HepG2 (cell line): Measurements from ENCODE around the gene RAB8A. TPM values are rescaled to one million over a fixed set of nuclear protein-coding genes. Genes with fewer than 3 reads are reported as not detected.

Experiments used
- BHLHE40 ChIP-seq: IDR thresholded peaks from 2 replicates; pipeline ENCODE4 v1.6.1; 2011; ENCODE audit warnings: low read length, improper control_type of control experiment
- KDM3A ChIP-seq: IDR thresholded peaks from 2 replicates; pipeline ENCODE4 v1.6.1; 2018; ENCODE audit warnings: low read depth, missing compliant biosample characterization
- KDM4B ChIP-seq: sonication (generic); formaldehyde crosslinking; IDR thresholded peaks from 2 replicates; pipeline ENCODE4 v1.4.0; 2020; ENCODE audit warnings: missing genetic modification reagents
- MZF1 ChIP-seq: sonication (generic); formaldehyde crosslinking; IDR thresholded peaks from 2 replicates; pipeline ENCODE4 v1.8.1; 2023; ENCODE audit warnings: mild to moderate bottlenecking, missing genetic modification reagents, borderline replicate concordance
- NKX3-1 ChIP-seq: sonication (generic); formaldehyde crosslinking; IDR thresholded peaks from 2 replicates; pipeline ENCODE4 v1.5.0; 2020; ENCODE audit warnings: missing genetic modification reagents
- RELA ChIP-seq: sonication (generic); formaldehyde crosslinking; IDR thresholded peaks from 2 replicates; pipeline ENCODE4 v1.4.0; 2020; ENCODE audit warnings: missing genetic modification reagents
- REPIN1 ChIP-seq: sonication (generic); formaldehyde crosslinking; IDR thresholded peaks from 2 replicates; pipeline ENCODE4 v1.8.0; 2022; ENCODE audit warnings: missing genetic modification reagents, low read depth, mild to moderate bottlenecking, borderline replicate concordance
- RFX5 ChIP-seq: IDR thresholded peaks from 2 replicates; pipeline ENCODE4 v1.6.1; 2011; ENCODE audit warnings: low read depth, low read length, improper control_type of control experiment
- RFXAP ChIP-seq: sonication (generic); formaldehyde crosslinking; IDR thresholded peaks from 2 replicates; pipeline ENCODE4 v1.4.0; 2020; ENCODE audit warnings: missing genetic modification reagents, borderline replicate concordance
- RNF2 ChIP-seq: fragments of 450-650 bp; conservative IDR thresholded peaks from 2 replicates; pipeline ENCODE4 v1.6.1; 2016; ENCODE audit warnings: low read depth
- SATB2 ChIP-seq: sonication (generic); formaldehyde crosslinking; IDR thresholded peaks from 2 replicates; pipeline ENCODE4 v1.5.0; 2020; ENCODE audit warnings: missing genetic modification reagents
- SKIL ChIP-seq: sonication (generic); formaldehyde crosslinking; IDR thresholded peaks from 2 replicates; pipeline ENCODE4 v1.8.0; 2022; ENCODE audit warnings: missing genetic modification reagents, mild to moderate bottlenecking, moderate library complexity, borderline replicate concordance
- ZBTB20 ChIP-seq: sonication (generic); formaldehyde crosslinking; IDR thresholded peaks from 2 replicates; pipeline ENCODE4 v1.8.1; 2023; ENCODE audit warnings: missing genetic modification reagents, low read depth, mild to moderate bottlenecking, borderline replicate concordance
- ZFP41 ChIP-seq: sonication (generic); formaldehyde crosslinking; IDR thresholded peaks from 2 replicates; pipeline ENCODE4 v1.4.0; 2020; ENCODE audit warnings: mild to moderate bottlenecking, missing genetic modification reagents, borderline replicate concordance
- ZGPAT ChIP-seq: IDR thresholded peaks from 2 replicates; pipeline ENCODE4 v1.6.1; 2016; ENCODE audit warnings: mild to moderate bottlenecking
- ZNF207 ChIP-seq: fragments of 450-650 bp; IDR thresholded peaks from 2 replicates; pipeline ENCODE4 v1.6.1; 2016; ENCODE audit warnings: antibody characterized with exemption, borderline replicate concordance
- ZNF556 ChIP-seq: sonication (generic); formaldehyde crosslinking; IDR thresholded peaks from 2 replicates; pipeline ENCODE4 v1.4.0; 2020; ENCODE audit warnings: mild to moderate bottlenecking, missing genetic modification reagents, borderline replicate concordance
- ZNF776 ChIP-seq: sonication (generic); formaldehyde crosslinking; IDR thresholded peaks from 2 replicates; pipeline ENCODE4 v1.4.0; 2020; ENCODE audit warnings: mild to moderate bottlenecking, missing genetic modification reagents
- ZNF879 ChIP-seq: sonication (generic); formaldehyde crosslinking; IDR thresholded peaks from 2 replicates; pipeline ENCODE4 v1.8.1; 2023; ENCODE audit warnings: missing genetic modification reagents
- ZNF883 ChIP-seq: sonication (generic); formaldehyde crosslinking; IDR thresholded peaks from 2 replicates; pipeline ENCODE4 v1.5.1; 2020; ENCODE audit warnings: mild to moderate bottlenecking, missing genetic modification reagents; ENCODE audit errors: not compliant biosample characterization
- ZSCAN21 ChIP-seq: sonication (generic); formaldehyde crosslinking; IDR thresholded peaks from 2 replicates; pipeline ENCODE4 v1.8.0; 2022; ENCODE audit warnings: mild to moderate bottlenecking, missing genetic modification reagents, moderate library complexity, borderline replicate concordance
- polyA plus RNA-seq, 8 experiments: library from polyadenylated mRNA; depleted of rRNA in 3 of 8; stranded (reverse) in 7 of 8; unstranded in 1 of 8; fragments of >200 nt; fragmentation: Illumina TruSeq in 4 of 8; extraction: Trizol in 4 of 8; gene quantifications; 2 replicates each; pipeline versions ENCODE4 v1.2.1 to v1.2.3, GENCODE V29; 2011 to 2016; ENCODE audit warnings: low read depth in 4 of 8, missing spikeins in 1 of 8, mixed read lengths in 1 of 8; ENCODE audit not compliant: insufficient read depth in 1 of 8
- total RNA-seq, 5 experiments: library from RNA; depleted of rRNA; stranded (reverse); fragments of >200 nt; fragmentation: Illumina TruSeq; extraction: Trizol; gene quantifications; 2 replicates each; pipeline ENCODE4 v1.2.3, GENCODE V29; 2016; ENCODE audit warnings: low read depth in 1 of 5
- TF ChIP-seq, protein P1 (sequence below): sonication (generic); formaldehyde crosslinking; IDR thresholded peaks from 2 replicates; pipeline ENCODE4 v1.4.0; 2020; ENCODE audit warnings: missing genetic modification reagents
- TF ChIP-seq, protein P2 (sequence below): sonication (generic); formaldehyde crosslinking; IDR thresholded peaks from 2 replicates; pipeline ENCODE4 v1.4.0; 2020; ENCODE audit warnings: missing genetic modification reagents, borderline replicate concordance
- TF ChIP-seq, protein P3 (sequence below): sonication (generic); formaldehyde crosslinking; conservative IDR thresholded peaks from 2 replicates; pipeline ENCODE4 v1.4.0; 2020; ENCODE audit warnings: missing genetic modification reagents

The RAB8A gene
- total and polyA plus RNA-seq, 2 of the 13 experiments (the other 11 are each of a cell fraction or from before 2014, with no cell fraction given) = 36.7 to 45.0 TPM

DNA sequence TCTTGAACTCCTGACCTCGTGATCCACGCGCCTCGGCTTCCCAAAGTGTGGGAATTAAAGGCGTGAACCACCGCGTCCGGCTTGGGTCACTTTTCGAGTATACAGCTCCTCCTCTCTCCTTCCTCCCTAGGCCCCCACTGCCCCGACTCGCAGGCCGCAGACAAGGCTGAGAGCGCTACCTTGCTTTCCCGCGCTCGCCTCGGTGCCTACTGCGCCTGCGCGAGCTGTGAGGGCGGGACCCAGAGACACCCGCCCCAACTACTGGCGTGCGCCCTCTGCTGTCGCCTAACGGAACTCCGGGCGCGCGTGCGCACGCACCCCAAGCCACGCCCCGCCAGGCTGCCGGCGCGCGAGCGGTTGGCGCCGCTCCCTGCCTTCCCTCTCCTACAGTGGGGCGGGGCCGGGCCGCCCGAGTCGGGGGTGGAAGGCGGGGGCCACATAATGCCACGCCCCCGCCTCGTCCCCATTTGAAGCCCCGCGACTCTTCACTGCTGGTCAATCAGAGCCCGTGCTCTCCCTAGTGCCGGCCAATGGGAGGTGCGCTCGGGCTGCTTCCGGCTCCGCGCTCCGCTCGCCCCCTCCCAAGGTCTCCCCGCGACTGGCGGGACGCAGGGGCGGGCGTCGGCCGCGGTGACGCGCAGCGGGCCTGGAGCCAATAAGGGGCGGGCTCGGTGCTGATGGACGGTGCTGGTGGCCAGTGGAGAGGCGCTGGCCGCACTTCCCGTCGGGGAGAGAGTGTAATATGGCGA lies at the start of gene RAB8A (continued):
- peak; percentile 76; the same call in 1 of the 2 replicates for TF ChIP-seq KDM3A (CRISPR knock-in tag)
- TF ChIP-seq RNF2 = 0 out of 2 replicates have a peak, but pooled peaks have one; percentile 48
- TF ChIP-seq SKIL (CRISPR knock-in tag) = peak; percentile 78
- TF ChIP-seq ZNF556 (CRISPR knock-in tag) = no peak
- TF ChIP-seq, protein P1, sequence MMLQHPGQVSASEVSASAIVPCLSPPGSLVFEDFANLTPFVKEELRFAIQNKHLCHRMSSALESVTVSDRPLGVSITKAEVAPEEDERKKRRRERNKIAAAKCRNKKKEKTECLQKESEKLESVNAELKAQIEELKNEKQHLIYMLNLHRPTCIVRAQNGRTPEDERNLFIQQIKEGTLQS = no peak
- TF ChIP-seq ZBTB20 (CRISPR knock-in tag) = 0 out of 2 replicates have a peak, but pooled peaks have one; percentile 3
- peak; percentile 83 for TF ChIP-seq ZSCAN21 (CRISPR knock-in tag)
- peak; percentile 79; the same call in 1 of the 2 replicates for TF ChIP-seq REPIN1
- peak; percentile 58 for TF ChIP-seq NKX3-1 (CRISPR knock-in tag)
- TF ChIP-seq ZNF776 (CRISPR knock-in tag) = peak; percentile 92
- no peak; the same call in 1 of the 2 replicates for TF ChIP-seq MZF1 (CRISPR knock-in tag)
- TF ChIP-seq ZGPAT = peak; percentile 87
- no peak for TF ChIP-seq ZNF207
- TF ChIP-seq RELA (CRISPR knock-in tag) = peak; percentile 92; the same call in 1 of the 2 replicates
- TF ChIP-seq, protein P2, sequence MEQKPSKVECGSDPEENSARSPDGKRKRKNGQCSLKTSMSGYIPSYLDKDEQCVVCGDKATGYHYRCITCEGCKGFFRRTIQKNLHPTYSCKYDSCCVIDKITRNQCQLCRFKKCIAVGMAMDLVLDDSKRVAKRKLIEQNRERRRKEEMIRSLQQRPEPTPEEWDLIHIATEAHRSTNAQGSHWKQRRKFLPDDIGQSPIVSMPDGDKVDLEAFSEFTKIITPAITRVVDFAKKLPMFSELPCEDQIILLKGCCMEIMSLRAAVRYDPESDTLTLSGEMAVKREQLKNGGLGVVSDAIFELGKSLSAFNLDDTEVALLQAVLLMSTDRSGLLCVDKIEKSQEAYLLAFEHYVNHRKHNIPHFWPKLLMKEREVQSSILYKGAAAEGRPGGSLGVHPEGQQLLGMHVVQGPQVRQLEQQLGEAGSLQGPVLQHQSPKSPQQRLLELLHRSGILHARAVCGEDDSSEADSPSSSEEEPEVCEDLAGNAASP (CRISPR knock-in tag) = no peak
- TF ChIP-seq KDM4B (CRISPR knock-in tag) = no peak
- peak; percentile 93 for TF ChIP-seq RFXAP (CRISPR knock-in tag)
- TF ChIP-seq, protein P3, sequence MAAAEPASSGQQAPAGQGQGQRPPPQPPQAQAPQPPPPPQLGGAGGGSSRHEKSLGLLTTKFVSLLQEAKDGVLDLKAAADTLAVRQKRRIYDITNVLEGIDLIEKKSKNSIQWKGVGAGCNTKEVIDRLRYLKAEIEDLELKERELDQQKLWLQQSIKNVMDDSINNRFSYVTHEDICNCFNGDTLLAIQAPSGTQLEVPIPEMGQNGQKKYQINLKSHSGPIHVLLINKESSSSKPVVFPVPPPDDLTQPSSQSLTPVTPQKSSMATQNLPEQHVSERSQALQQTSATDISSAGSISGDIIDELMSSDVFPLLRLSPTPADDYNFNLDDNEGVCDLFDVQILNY (CRISPR knock-in tag) = peak; percentile 97
- no peak for TF ChIP-seq ZNF883
- no peak for TF ChIP-seq ZNF879 (CRISPR knock-in tag)
- no peak for TF ChIP-seq ZFP41
- TF ChIP-seq BHLHE40 = peak; percentile 70
- no peak for TF ChIP-seq SATB2 (CRISPR knock-in tag)
- TF ChIP-seq RFX5 = peak; percentile 69
